ENCODE measurements around the gene RABGAP1L.
A peak's percentile ranks its signal among the peaks of the same experiment; 100 is the strongest.

The RABGAP1L gene

GRCh38 chr1:174445817-174446216, 286.5 kb downstream of the RABGAP1L start:
- H3K9ac ChIP-seq (ENCODE audit: low read depth, low read length, poor library complexity): peak overlapping the region; percentile 63
- no peaks in the 10 kb centered on the region for H3K36me3 ChIP-seq (replicated peaks in 1 of 2; ENCODE audit: control insufficient read depth in 2 of 2, insufficient read depth in 2 of 2, low read length in 2 of 2)
- H3K27me3 ChIP-seq (ENCODE audit: control insufficient read depth in 3 of 3, insufficient read depth in 3 of 3, low read depth in 1 of 3, low read length in 3 of 3): no peaks in the 10 kb centered on the region
- H3K4me2 ChIP-seq (ENCODE audit: insufficient read depth, low read length, poor library complexity, severe bottlenecking): no peak overlapping the region
- no peak overlapping the region for H3K23ac ChIP-seq (ENCODE audit: low read depth, low read length, poor library complexity)
- H2BK5ac ChIP-seq (ENCODE audit: low read length): no peak overlapping the region
- H3K14ac ChIP-seq (ENCODE audit: low read length): no peak overlapping the region
- H2BK15ac ChIP-seq (ENCODE audit: low read length): no peak overlapping the region
- peak; percentile 1 for DNase-seq (ENCODE audit: low spot score)
- H2AFZ ChIP-seq (ENCODE audit: low read length): no peak overlapping the region
- H2AK5ac ChIP-seq (ENCODE audit: low read depth, low read length): no peak overlapping the region
- no peak overlapping the region for H4K91ac ChIP-seq (ENCODE audit: low read depth, low read length, poor library complexity)
- H2BK12ac ChIP-seq (ENCODE audit: low read length): no peak overlapping the region
- H3K9me3 ChIP-seq (replicated peaks in 1 of 2; ENCODE audit: control insufficient read depth in 2 of 2, insufficient read depth in 1 of 2, low read depth in 1 of 2, low read length in 2 of 2): no peaks in the 10 kb centered on the region
- H3K4me3 ChIP-seq (ENCODE audit: low read length in 2 of 2): no peak overlapping the region
- H3K4ac ChIP-seq (ENCODE audit: low read length): no peak overlapping the region
- H3K27ac ChIP-seq (replicated peaks; ENCODE audit: low read length): no peak overlapping the region
- no peak overlapping the region for H3K18ac ChIP-seq (ENCODE audit: low read length)
- no peak overlapping the region for H4K8ac ChIP-seq (ENCODE audit: low read depth, low read length)
- no peaks in the 10 kb centered on the region for H3K79me1 ChIP-seq (ENCODE audit: low read depth, low read length)
- peaks cover 4 to 5% of the 10 kb centered on the region in 2 donors for H3K4me1 ChIP-seq (ENCODE audit: control insufficient read depth in 2 of 2, insufficient read depth in 1 of 2, low read depth in 1 of 2, low read length in 2 of 2)
- H2BK120ac ChIP-seq (ENCODE audit: low read depth, low read length): no peak overlapping the region
- no CpG with 5 or more reads among the region's 6 CpGs for WGBS, 2 donors (ENCODE audit: extremely low coverage in 2 of 2, insufficient read length in 2 of 2, insufficient replicate concordance in 1 of 2)

- no CpG with 5 or more reads among the region's 11 CpGs for WGBS, 2 donors (ENCODE audit: extremely low coverage in 2 of 2, insufficient read length in 2 of 2, insufficient replicate concordance in 1 of 2)
- no peak within 1 kb of the TSS for H2AK5ac ChIP-seq (ENCODE audit: low read depth, low read length)
Measured at GRCh38 chr1:174447866-174448530, 288.7 kb downstream of the RABGAP1L start, which contains the start of gene GPR52. TSS of gene GPR52 (plus strand) at chr1:174447964. CDS start at chr1:174448112, 148 bp downstream.

GRCh38 chr1:174448531-174448883, 289.2 kb downstream of the RABGAP1L start:
- no CpG with 5 or more reads among the region's 5 CpGs for WGBS, 2 donors (ENCODE audit: extremely low coverage in 2 of 2, insufficient read length in 2 of 2, insufficient replicate concordance in 1 of 2)
- Histone ChIP-seq H3K4me1 (ENCODE audit: control insufficient read depth in 2 of 2, insufficient read depth in 1 of 2, low read depth in 1 of 2, low read length in 2 of 2) (peaks cover 4 to 5% of the 10 kb centered on the region in 2 donors), H3K79me1 (ENCODE audit: low read depth, low read length) (no peaks in the 10 kb centered on the region)

More at GRCh38 chr1:174447866-174448530, 288.7 kb downstream of the RABGAP1L start, which contains the start of gene GPR52:
- Histone ChIP-seq H3K4ac (ENCODE audit: low read length) (no peak within 1 kb of the TSS), H3K79me1 (ENCODE audit: low read depth, low read length) (no peaks in the 10 kb centered on the region), H3K4me1 (ENCODE audit: control insufficient read depth in 2 of 2, insufficient read depth in 1 of 2, low read depth in 1 of 2, low read length in 2 of 2) (peaks cover 4 to 5% of the 10 kb centered on the region in 2 donors), H3K23ac (ENCODE audit: low read depth, low read length, poor library complexity) (no peak within 1 kb of the TSS), H2AFZ (ENCODE audit: low read length) (no peak within 1 kb of the TSS), H3K9me3 (replicated peaks in 1 of 2; ENCODE audit: control insufficient read depth in 2 of 2, insufficient read depth in 1 of 2, low read depth in 1 of 2, low read length in 2 of 2) (no peaks in the 10 kb centered on the region), H2BK15ac (ENCODE audit: low read length) (no peak within 1 kb of the TSS), H2BK12ac (ENCODE audit: low read length) (no peak within 1 kb of the TSS), H3K4me3 (ENCODE audit: low read length in 2 of 2) (no peak within 1 kb of the TSS), H3K4me2 (ENCODE audit: insufficient read depth, low read length, poor library complexity, severe bottlenecking) (no peak within 1 kb of the TSS), H2BK120ac (ENCODE audit: low read depth, low read length) (no peak within 1 kb of the TSS), H4K91ac (ENCODE audit: low read depth, low read length, poor library complexity) (no peak within 1 kb of the TSS), H3K14ac (ENCODE audit: low read length) (no peak within 1 kb of the TSS), H3K18ac (ENCODE audit: low read length) (no peak within 1 kb of the TSS), H3K27ac (replicated peaks; ENCODE audit: low read length) (no peak within 1 kb of the TSS), H4K8ac (ENCODE audit: low read depth, low read length) (no peak within 1 kb of the TSS), H3K36me3 (replicated peaks in 1 of 2; ENCODE audit: control insufficient read depth in 2 of 2, insufficient read depth in 2 of 2, low read length in 2 of 2) (no peaks in the 10 kb centered on the region), H3K9ac (ENCODE audit: low read depth, low read length, poor library complexity) (no peak within 1 kb of the TSS), H3K27me3 (ENCODE audit: control insufficient read depth in 3 of 3, insufficient read depth in 3 of 3, low read depth in 1 of 3, low read length in 3 of 3) (no peaks in the 10 kb centered on the region), H2BK5ac (ENCODE audit: low read length) (no peak within 1 kb of the TSS)
- DNase-seq (ENCODE audit: low spot score): no peak

GRCh38 chr1:174448974-174449373, 289.7 kb downstream of the RABGAP1L start:
- Histone ChIP-seq H2BK15ac (ENCODE audit: low read length) (no peak overlapping the region), H3K4me3 (ENCODE audit: low read length in 2 of 2) (no peak overlapping the region), H2BK5ac (ENCODE audit: low read length) (no peak overlapping the region), H3K18ac (ENCODE audit: low read length) (no peak overlapping the region), H2AFZ (ENCODE audit: low read length) (no peak overlapping the region), H3K9ac (ENCODE audit: low read depth, low read length, poor library complexity) (no peak overlapping the region), H3K4me2 (ENCODE audit: insufficient read depth, low read length, poor library complexity, severe bottlenecking) (no peak overlapping the region), H3K9me3 (replicated peaks in 1 of 2; ENCODE audit: control insufficient read depth in 2 of 2, insufficient read depth in 1 of 2, low read depth in 1 of 2, low read length in 2 of 2) (no peaks in the 10 kb centered on the region), H4K91ac (ENCODE audit: low read depth, low read length, poor library complexity) (no peak overlapping the region), H3K23ac (ENCODE audit: low read depth, low read length, poor library complexity) (no peak overlapping the region), H2BK120ac (ENCODE audit: low read depth, low read length) (no peak overlapping the region), H4K8ac (ENCODE audit: low read depth, low read length) (no peak overlapping the region), H2AK5ac (ENCODE audit: low read depth, low read length) (no peak overlapping the region), H3K4me1 (ENCODE audit: control insufficient read depth in 2 of 2, insufficient read depth in 1 of 2, low read depth in 1 of 2, low read length in 2 of 2) (peaks cover 4 to 5% of the 10 kb centered on the region in 2 donors), H3K27ac (replicated peaks; ENCODE audit: low read length) (no peak overlapping the region), H3K27me3 (ENCODE audit: control insufficient read depth in 3 of 3, insufficient read depth in 3 of 3, low read depth in 1 of 3, low read length in 3 of 3) (no peaks in the 10 kb centered on the region), H3K14ac (ENCODE audit: low read length) (no peak overlapping the region), H2BK12ac (ENCODE audit: low read length) (no peak overlapping the region), H3K36me3 (replicated peaks in 1 of 2; ENCODE audit: control insufficient read depth in 2 of 2, insufficient read depth in 2 of 2, low read length in 2 of 2) (no peaks in the 10 kb centered on the region), H3K4ac (ENCODE audit: low read length) (no peak overlapping the region), H3K79me1 (ENCODE audit: low read depth, low read length) (no peaks in the 10 kb centered on the region)
- DNase-seq (ENCODE audit: low spot score): no peak
- WGBS, 2 donors (ENCODE audit: extremely low coverage in 2 of 2, insufficient read length in 2 of 2, insufficient replicate concordance in 1 of 2): no CpG with 5 or more reads among the region's 5 CpGs

More at GRCh38 chr1:174448531-174448883, 289.2 kb downstream of the RABGAP1L start:
- H3K4me2 ChIP-seq (ENCODE audit: insufficient read depth, low read length, poor library complexity, severe bottlenecking): no peak overlapping the region
- H3K9me3 ChIP-seq (replicated peaks in 1 of 2; ENCODE audit: control insufficient read depth in 2 of 2, insufficient read depth in 1 of 2, low read depth in 1 of 2, low read length in 2 of 2): no peaks in the 10 kb centered on the region
- no peak overlapping the region for H2AK5ac ChIP-seq (ENCODE audit: low read depth, low read length)
- H2BK15ac ChIP-seq (ENCODE audit: low read length): no peak overlapping the region
- no peak overlapping the region for H4K8ac ChIP-seq (ENCODE audit: low read depth, low read length)
- no peak overlapping the region for H3K18ac ChIP-seq (ENCODE audit: low read length)
- H3K4ac ChIP-seq (ENCODE audit: low read length): no peak overlapping the region
- H2BK5ac ChIP-seq (ENCODE audit: low read length): no peak overlapping the region
- H2BK12ac ChIP-seq (ENCODE audit: low read length): no peak overlapping the region
- no peaks in the 10 kb centered on the region for H3K36me3 ChIP-seq (replicated peaks in 1 of 2; ENCODE audit: control insufficient read depth in 2 of 2, insufficient read depth in 2 of 2, low read length in 2 of 2)
- no peaks in the 10 kb centered on the region for H3K27me3 ChIP-seq (ENCODE audit: control insufficient read depth in 3 of 3, insufficient read depth in 3 of 3, low read depth in 1 of 3, low read length in 3 of 3)
- no peak overlapping the region for H3K14ac ChIP-seq (ENCODE audit: low read length)
- DNase-seq (ENCODE audit: low spot score): no peak
- no peak overlapping the region for H3K23ac ChIP-seq (ENCODE audit: low read depth, low read length, poor library complexity)
- H3K4me3 ChIP-seq (ENCODE audit: low read length in 2 of 2): no peak overlapping the region
- no peak overlapping the region for H4K91ac ChIP-seq (ENCODE audit: low read depth, low read length, poor library complexity)
- no peak overlapping the region for H2AFZ ChIP-seq (ENCODE audit: low read length)
- H3K9ac ChIP-seq (ENCODE audit: low read depth, low read length, poor library complexity): no peak overlapping the region
- no peak overlapping the region for H3K27ac ChIP-seq (replicated peaks; ENCODE audit: low read length)
- H2BK120ac ChIP-seq (ENCODE audit: low read depth, low read length): no peak overlapping the region

All from neuronal stem cell (in vitro differentiated cells).